ENCODE results near the gene TSPAN32.

- TF ChIP-seq, protein P1, sequence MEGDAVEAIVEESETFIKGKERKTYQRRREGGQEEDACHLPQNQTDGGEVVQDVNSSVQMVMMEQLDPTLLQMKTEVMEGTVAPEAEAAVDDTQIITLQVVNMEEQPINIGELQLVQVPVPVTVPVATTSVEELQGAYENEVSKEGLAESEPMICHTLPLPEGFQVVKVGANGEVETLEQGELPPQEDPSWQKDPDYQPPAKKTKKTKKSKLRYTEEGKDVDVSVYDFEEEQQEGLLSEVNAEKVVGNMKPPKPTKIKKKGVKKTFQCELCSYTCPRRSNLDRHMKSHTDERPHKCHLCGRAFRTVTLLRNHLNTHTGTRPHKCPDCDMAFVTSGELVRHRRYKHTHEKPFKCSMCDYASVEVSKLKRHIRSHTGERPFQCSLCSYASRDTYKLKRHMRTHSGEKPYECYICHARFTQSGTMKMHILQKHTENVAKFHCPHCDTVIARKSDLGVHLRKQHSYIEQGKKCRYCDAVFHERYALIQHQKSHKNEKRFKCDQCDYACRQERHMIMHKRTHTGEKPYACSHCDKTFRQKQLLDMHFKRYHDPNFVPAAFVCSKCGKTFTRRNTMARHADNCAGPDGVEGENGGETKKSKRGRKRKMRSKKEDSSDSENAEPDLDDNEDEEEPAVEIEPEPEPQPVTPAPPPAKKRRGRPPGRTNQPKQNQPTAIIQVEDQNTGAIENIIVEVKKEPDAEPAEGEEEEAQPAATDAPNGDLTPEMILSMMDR (IDR thresholded peaks at IDR 0.05 in 8 of 11, conservative IDR thresholded peaks at IDR 0.05 in 3 of 11) = no peak
- TF ChIP-seq POLR2A (IDR thresholded peaks at IDR 0.05) = no peak
- no peak for TF ChIP-seq POLR2AphosphoS5 (IDR thresholded peaks at IDR 0.05)
These were observed 26.2 kb downstream of the TSPAN32 start for GRCh38 chr11:2328021-2328420.
